H1 (cell line): ENCODE data around the gene FBXL17. TPM values are rescaled to one million over a fixed set of nuclear protein-coding genes. Genes with fewer than 3 reads are reported as not detected.
"Not testable (repeated sequence)": the region's sequence is repeated elsewhere in the genome, so short reads cannot be mapped to it uniquely, and the experiment has no call there.

Experiments used
- CTCF ChIA-PET: fragments of 300-600 bp; sonication (Branson Sonifier 250); formaldehyde crosslinking; loops from one replicate; lab custom pipeline; 2021; ENCODE audit not compliant: partially characterized antibody; lab: Charles Lee
- POLR2A ChIA-PET: fragments of 300-600 bp; sonication (Branson Sonifier 250); formaldehyde crosslinking; loops from one replicate; lab custom pipeline; 2021; ENCODE audit warnings: inconsistent platforms; ENCODE audit not compliant: partially characterized antibody; lab: Charles Lee
- DNase-seq, 2 experiments: peaks; one replicate each; pipeline versions ENCODE4 v3.0.0 to v3.0.0-alpha.2; 2010 to 2022; ENCODE audit warnings: low spot score in 2 of 2, low read depth in 1 of 2, mixed read lengths in 1 of 2
- FAIRE-seq: peaks from 2 replicates; lab custom pipeline; 2011; peaks lifted over from hg19 to GRCh38; lab: Jason Lieb, UNC
- H2AFZ ChIP-seq: 2 replicates; pipeline ENCODE4 v1.8.1; 2012; ENCODE audit warnings: low read length, inconsistent platforms
- H2AK5ac ChIP-seq: 2 replicates; pipeline ENCODE4 v1.6.1; 2013; ENCODE audit warnings: low read depth, low read length
- H2BK120ac ChIP-seq: replicated peaks from 2 replicates; pipeline ENCODE3; 2013; ENCODE audit warnings: low read depth, low read length, inconsistent platforms
- H2BK12ac ChIP-seq: 2 replicates; pipeline ENCODE4 v1.6.1; 2013; ENCODE audit warnings: low read depth, low read length
- H2BK15ac ChIP-seq: 2 replicates; pipeline ENCODE4 v1.6.1; 2013; ENCODE audit warnings: low read length
- H2BK20ac ChIP-seq: 2 replicates; pipeline ENCODE4 v1.6.1; 2013; ENCODE audit warnings: low read length
- H2BK5ac ChIP-seq: 2 replicates; pipeline ENCODE4 v1.6.1; 2013; ENCODE audit warnings: low read depth, low read length
- H3K14ac ChIP-seq: 2 replicates; pipeline ENCODE4 v1.6.1; 2013; ENCODE audit warnings: inconsistent platforms; ENCODE audit not compliant: insufficient read length
- H3K18ac ChIP-seq: 2 replicates; pipeline ENCODE4 v1.6.1; 2013; ENCODE audit warnings: low read length; ENCODE audit errors: extremely low read depth
- H3K23ac ChIP-seq: 2 replicates; pipeline ENCODE4 v1.6.1; 2013; ENCODE audit warnings: inconsistent platforms; ENCODE audit not compliant: insufficient read length
- H3K23me2 ChIP-seq: 2 replicates; pipeline ENCODE4 v1.6.1; 2013; ENCODE audit warnings: low read depth, low read length
- H3K27ac ChIP-seq: 2 replicates; pipeline ENCODE4 v1.6.1; 2011; ENCODE audit warnings: low read depth, low read length, inconsistent platforms
- H3K27me3 ChIP-seq, 4 experiments: replicated peaks in 1 of 4; 1 replicate in 1 of 4; 2 replicates in 3 of 4; pipeline versions ENCODE4 v1.6.1 to v1.8.1; 2011 to 2013; ENCODE audit warnings: low read length in 3 of 4, mild to moderate bottlenecking in 3 of 4, inconsistent platforms in 2 of 4, mixed read lengths in 2 of 4, moderate library complexity in 1 of 4; ENCODE audit not compliant: control insufficient read depth in 3 of 4, insufficient read depth in 3 of 4; ENCODE audit errors: extremely low read depth in 1 of 4
- H3K36me3 ChIP-seq, 4 experiments: 2 replicates each; pipeline versions ENCODE4 v1.6.1 to v1.8.1; 2011 to 2013; ENCODE audit warnings: mild to moderate bottlenecking in 4 of 4, low read length in 3 of 4, moderate library complexity in 2 of 4, control low read depth in 1 of 4, inconsistent platforms in 1 of 4; ENCODE audit not compliant: insufficient read depth in 4 of 4, control insufficient read depth in 2 of 4
- H3K4ac ChIP-seq: replicated peaks from 2 replicates; pipeline ENCODE3; 2013; ENCODE audit warnings: low read length, low read depth, mixed read lengths, inconsistent platforms; ENCODE audit not compliant: insufficient read length
- H3K4me1 ChIP-seq, 4 experiments: replicated peaks in 1 of 4; 1 replicate in 1 of 4; 2 replicates in 3 of 4; pipeline versions ENCODE4 v1.6.1 to v1.8.1; 2011 to 2013; ENCODE audit warnings: low read length in 3 of 4, inconsistent platforms in 2 of 4, mixed read lengths in 1 of 4; ENCODE audit not compliant: insufficient read depth in 4 of 4, control insufficient read depth in 3 of 4
- H3K4me2 ChIP-seq, 2 experiments: 2 replicates each; pipeline versions ENCODE4 v1.6.1 to v1.8.1; 2011 to 2013; ENCODE audit warnings: low read depth in 2 of 2, low read length in 2 of 2, control low read depth in 1 of 2, inconsistent platforms in 1 of 2, mild to moderate bottlenecking in 1 of 2; ENCODE audit not compliant: insufficient read depth in 1 of 2
- H3K4me3 ChIP-seq, 4 experiments: fragments of 200-600, 300-600 bp in 1 of 4; sonication (generic), shearing (Covaris generic), sonication (Bioruptor Twin) in 1 of 4; 2 replicates each; pipeline versions ENCODE4 v1.5.1 to v1.8.1; 2011 to 2016; ENCODE audit warnings: low read length in 4 of 4, low read depth in 3 of 4, control low read depth in 2 of 4, inconsistent platforms in 2 of 4, mild to moderate bottlenecking in 2 of 4, mixed read lengths in 1 of 4, moderate library complexity in 1 of 4; ENCODE audit not compliant: insufficient read depth in 2 of 4; ENCODE audit errors: extremely low read depth in 1 of 4
- H3K56ac ChIP-seq: replicated peaks from 2 replicates; pipeline ENCODE3; 2013; ENCODE audit warnings: low read depth, mild to moderate bottlenecking, mixed read lengths, low read length, inconsistent platforms; ENCODE audit not compliant: insufficient read length
- H3K79me1 ChIP-seq: 2 replicates; pipeline ENCODE4 v1.6.1; 2013; ENCODE audit warnings: low read depth, low read length, control low read depth
- H3K79me2 ChIP-seq, 2 experiments: 2 replicates each; pipeline versions ENCODE4 v1.6.1 to v1.8.1; 2012 to 2013; ENCODE audit warnings: low read length in 2 of 2, mild to moderate bottlenecking in 2 of 2, inconsistent platforms in 1 of 2; ENCODE audit not compliant: insufficient read depth in 2 of 2, control insufficient read depth in 1 of 2
- H3K9ac ChIP-seq, 4 experiments: replicated peaks in 1 of 4; 1 replicate in 1 of 4; 2 replicates in 3 of 4; pipeline versions ENCODE4 v1.6.1 to v1.8.1; 2011 to 2013; ENCODE audit warnings: low read depth in 3 of 4, low read length in 3 of 4, control low read depth in 2 of 4, mild to moderate bottlenecking in 2 of 4, moderate library complexity in 2 of 4, inconsistent platforms in 1 of 4; ENCODE audit errors: extremely low read depth in 1 of 4
- H3K9me3 ChIP-seq, 2 experiments: 2 replicates each; pipeline versions ENCODE4 v1.6.1 to v1.8.1; 2012 to 2013; ENCODE audit warnings: mild to moderate bottlenecking in 2 of 2, moderate library complexity in 2 of 2, control low read depth in 1 of 2, inconsistent platforms in 1 of 2, low read depth in 1 of 2, low read length in 1 of 2, mixed read lengths in 1 of 2; ENCODE audit not compliant: insufficient read depth in 2 of 2
- H4K20me1 ChIP-seq, 2 experiments: replicated peaks in 1 of 2; 2 replicates each; pipeline versions ENCODE3 to v1.8.1; 2011 to 2013; ENCODE audit warnings: inconsistent platforms in 2 of 2, low read length in 2 of 2, mild to moderate bottlenecking in 1 of 2; ENCODE audit not compliant: insufficient read depth in 2 of 2, control insufficient read depth in 1 of 2
- H4K5ac ChIP-seq: 2 replicates; pipeline ENCODE4 v1.6.1; 2013; ENCODE audit warnings: low read length, low read depth, mixed read lengths, inconsistent platforms; ENCODE audit not compliant: insufficient read length
- H4K8ac ChIP-seq: 2 replicates; pipeline ENCODE4 v1.8.0; 2013; ENCODE audit warnings: mild to moderate bottlenecking, moderate library complexity, low read length, inconsistent platforms; ENCODE audit not compliant: insufficient read depth; ENCODE audit errors: extremely low read depth
- H4K91ac ChIP-seq: replicated peaks from 2 replicates; pipeline ENCODE3; 2013; ENCODE audit warnings: low read length, mixed read lengths, inconsistent platforms; ENCODE audit not compliant: insufficient read length
- CEBPB ChIP-seq: IDR thresholded peaks from 2 replicates; pipeline ENCODE4 v1.6.1; 2012; ENCODE audit warnings: low read depth, low read length
- WGBS, 2 experiments: shearing (Covaris generic) in 1 of 2; methylation state at CpG; one replicate each; pipeline versions ENCODE4 v1.1.6 to v1.1.7; 2013 to 2015; ENCODE audit warnings: low lambda C conversion rate in 2 of 2, mixed read lengths in 2 of 2, inconsistent platforms in 1 of 2, low coverage in 1 of 2, missing lambda C conversion rate in 1 of 2; ENCODE audit not compliant: insufficient replicate concordance in 2 of 2, insufficient coverage in 1 of 2, insufficient read length in 1 of 2; ENCODE audit errors: extremely low coverage in 1 of 2, missing lambda C conversion rate in 1 of 2; 5-methylcytosine and 5-hydroxymethylcytosine counted together
- polyA plus RNA-seq, 7 experiments: library from polyadenylated mRNA; depleted of rRNA in 3 of 7; stranded (reverse) in 5 of 7; unstranded in 2 of 7; fragments of >200 nt in 5 of 7; fragments of 200-250 nt in 2 of 7; gene quantifications; 1 replicate in 5 of 7; 2 replicates in 1 of 7; 4 replicates in 1 of 7; pipeline versions ENCODE4 v1.2.1 to v1.2.3, GENCODE V29; 2011 to 2013; ENCODE audit warnings: missing spikeins in 2 of 7, mixed read lengths in 2 of 7
- total RNA-seq: library from RNA; stranded (reverse); fragmentation: NEBNext Ultra II Directional; extraction: Animal tissue kit (Norgen Biotek cat#: 25700); gene quantifications from 2 replicates; pipeline ENCODE4 v1.2.1, GENCODE V29; 2021

Gene FBXL17
- total and polyA plus RNA-seq, 2 of the 8 experiments (the other 6 are each of a cell fraction or from before 2014, with no cell fraction given): 0.35 to 4.3 TPM

- Histone ChIP-seq H3K56ac (no peak overlapping the region), H3K27me3 (no peaks in the 10 kb centered on the region), H2BK12ac (no peak overlapping the region), H3K79me1 (no peaks in the 10 kb centered on the region), H3K9me3 (no peaks in the 10 kb centered on the region), H3K4me3 (peak overlapping the region in 1 of 4 experiments; percentile 1; a peak in 1 of 8 replicates), H4K5ac (peak overlapping the region; percentile 75), H2BK15ac (no peak overlapping the region), H3K79me2 (no peaks in the 10 kb centered on the region), H3K36me3 (no peaks in the 10 kb centered on the region), H4K8ac (no peak overlapping the region), H3K4me1 (peaks cover 0 to 3% (median 0%) of the 10 kb centered on the region in 4 experiments; a peak in 1 of 7 replicates), H3K27ac (no peak overlapping the region), H3K23ac (no peak overlapping the region), H4K20me1 (no peaks in the 10 kb centered on the region), H3K4ac (no peak overlapping the region), H3K18ac (no peak overlapping the region), H4K91ac (no peak overlapping the region), H2BK120ac (no peak overlapping the region), H3K23me2 (no peaks in the 10 kb centered on the region), H3K9ac (no peak overlapping the region), H2AFZ (peak overlapping the region; percentile 68; the same call in 1 of the 2 replicates), H3K14ac (no peak overlapping the region), H2BK20ac (no peak overlapping the region), H2BK5ac (no peak overlapping the region), H3K4me2 (peak overlapping the region; percentile 10 to 55; a peak in 3 of 4 replicates), H2AK5ac (no peak overlapping the region)
- ChIA-PET POLR2A (no interaction called here), CTCF (no interaction called here)
- TF ChIP-seq CEBPB: no peak
- FAIRE-seq: peak; percentile 7
- 25% methylated on average over 2 of the region's 2 CpGs; no CpG with 5 or more reads in 1 of the 2 experiments for WGBS, 2 experiments
- DNase-seq: no peak
These were observed 27.9 kb upstream of the FBXL17 start for GRCh38 chr5:108409786-108410185.

- H4K8ac ChIP-seq, H2BK120ac ChIP-seq, FAIRE-seq, H3K4ac ChIP-seq, H3K79me1 ChIP-seq, H3K23ac ChIP-seq, H2BK15ac ChIP-seq, H3K56ac ChIP-seq, CTCF ChIA-PET, POLR2A ChIA-PET, H2AK5ac ChIP-seq, H3K18ac ChIP-seq, H3K27me3 ChIP-seq, H3K4me3 ChIP-seq, H2AFZ ChIP-seq, H2BK5ac ChIP-seq, H2BK20ac ChIP-seq, H3K9ac ChIP-seq, H3K36me3 ChIP-seq, H3K23me2 ChIP-seq, H2BK12ac ChIP-seq, DNase-seq, H3K4me2 ChIP-seq, H3K4me1 ChIP-seq, H3K27ac ChIP-seq, H4K20me1 ChIP-seq, H4K91ac ChIP-seq, H3K14ac ChIP-seq, H3K9me3 ChIP-seq, H3K79me2 ChIP-seq, H4K5ac ChIP-seq: not testable (repeated sequence)
- 97% methylated on average over 3 of the region's 3 CpGs; no CpG with 5 or more reads in 1 of the 2 experiments for WGBS, 2 experiments
These were observed 23.3 kb upstream of the FBXL17 start for GRCh38 chr5:108405201-108405600.
